Measurements from ENCODE around the gene PGBD1.

- TF ChIP-seq, protein P1, sequence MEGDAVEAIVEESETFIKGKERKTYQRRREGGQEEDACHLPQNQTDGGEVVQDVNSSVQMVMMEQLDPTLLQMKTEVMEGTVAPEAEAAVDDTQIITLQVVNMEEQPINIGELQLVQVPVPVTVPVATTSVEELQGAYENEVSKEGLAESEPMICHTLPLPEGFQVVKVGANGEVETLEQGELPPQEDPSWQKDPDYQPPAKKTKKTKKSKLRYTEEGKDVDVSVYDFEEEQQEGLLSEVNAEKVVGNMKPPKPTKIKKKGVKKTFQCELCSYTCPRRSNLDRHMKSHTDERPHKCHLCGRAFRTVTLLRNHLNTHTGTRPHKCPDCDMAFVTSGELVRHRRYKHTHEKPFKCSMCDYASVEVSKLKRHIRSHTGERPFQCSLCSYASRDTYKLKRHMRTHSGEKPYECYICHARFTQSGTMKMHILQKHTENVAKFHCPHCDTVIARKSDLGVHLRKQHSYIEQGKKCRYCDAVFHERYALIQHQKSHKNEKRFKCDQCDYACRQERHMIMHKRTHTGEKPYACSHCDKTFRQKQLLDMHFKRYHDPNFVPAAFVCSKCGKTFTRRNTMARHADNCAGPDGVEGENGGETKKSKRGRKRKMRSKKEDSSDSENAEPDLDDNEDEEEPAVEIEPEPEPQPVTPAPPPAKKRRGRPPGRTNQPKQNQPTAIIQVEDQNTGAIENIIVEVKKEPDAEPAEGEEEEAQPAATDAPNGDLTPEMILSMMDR (IDR thresholded peaks at IDR 0.05 in 2 of 3, conservative IDR thresholded peaks at IDR 0.05 in 1 of 3; ENCODE audit: control insufficient read depth in 2 of 3, extremely low read depth in 1 of 3, insufficient read depth in 1 of 3, low read depth in 3 of 3, low read length in 3 of 3): no peak
- no peak for TF ChIP-seq POLR2AphosphoS2 (IDR thresholded peaks at IDR 0.05; ENCODE audit: low read depth, low read length)
- TF ChIP-seq GABPA (IDR thresholded peaks at IDR 0.05; ENCODE audit: low read depth): no peak
- no peak for TF ChIP-seq MXI1 (IDR thresholded peaks at IDR 0.05; ENCODE audit: low read depth, low read length)
- TF ChIP-seq MYC (IDR thresholded peaks at IDR 0.05; ENCODE audit: insufficient read depth, insufficient read length, insufficient replicate concordance, low read length, severe bottlenecking): no peak
- no peak for TF ChIP-seq BCL3 (IDR thresholded peaks at IDR 0.05; ENCODE audit: borderline replicate concordance, insufficient read depth, low read depth, low read length, poor library complexity, severe bottlenecking)
- TF ChIP-seq, protein P2, sequence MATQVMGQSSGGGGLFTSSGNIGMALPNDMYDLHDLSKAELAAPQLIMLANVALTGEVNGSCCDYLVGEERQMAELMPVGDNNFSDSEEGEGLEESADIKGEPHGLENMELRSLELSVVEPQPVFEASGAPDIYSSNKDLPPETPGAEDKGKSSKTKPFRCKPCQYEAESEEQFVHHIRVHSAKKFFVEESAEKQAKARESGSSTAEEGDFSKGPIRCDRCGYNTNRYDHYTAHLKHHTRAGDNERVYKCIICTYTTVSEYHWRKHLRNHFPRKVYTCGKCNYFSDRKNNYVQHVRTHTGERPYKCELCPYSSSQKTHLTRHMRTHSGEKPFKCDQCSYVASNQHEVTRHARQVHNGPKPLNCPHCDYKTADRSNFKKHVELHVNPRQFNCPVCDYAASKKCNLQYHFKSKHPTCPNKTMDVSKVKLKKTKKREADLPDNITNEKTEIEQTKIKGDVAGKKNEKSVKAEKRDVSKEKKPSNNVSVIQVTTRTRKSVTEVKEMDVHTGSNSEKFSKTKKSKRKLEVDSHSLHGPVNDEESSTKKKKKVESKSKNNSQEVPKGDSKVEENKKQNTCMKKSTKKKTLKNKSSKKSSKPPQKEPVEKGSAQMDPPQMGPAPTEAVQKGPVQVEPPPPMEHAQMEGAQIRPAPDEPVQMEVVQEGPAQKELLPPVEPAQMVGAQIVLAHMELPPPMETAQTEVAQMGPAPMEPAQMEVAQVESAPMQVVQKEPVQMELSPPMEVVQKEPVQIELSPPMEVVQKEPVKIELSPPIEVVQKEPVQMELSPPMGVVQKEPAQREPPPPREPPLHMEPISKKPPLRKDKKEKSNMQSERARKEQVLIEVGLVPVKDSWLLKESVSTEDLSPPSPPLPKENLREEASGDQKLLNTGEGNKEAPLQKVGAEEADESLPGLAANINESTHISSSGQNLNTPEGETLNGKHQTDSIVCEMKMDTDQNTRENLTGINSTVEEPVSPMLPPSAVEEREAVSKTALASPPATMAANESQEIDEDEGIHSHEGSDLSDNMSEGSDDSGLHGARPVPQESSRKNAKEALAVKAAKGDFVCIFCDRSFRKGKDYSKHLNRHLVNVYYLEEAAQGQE (IDR thresholded peaks at IDR 0.05; ENCODE audit: low read depth, low read length): no peak
- TF ChIP-seq POLR2A (IDR thresholded peaks at IDR 0.05; ENCODE audit: low read depth, low read length): no peak
- TF ChIP-seq RAD21 (IDR thresholded peaks at IDR 0.05; ENCODE audit: insufficient read depth, low read depth, low read length): no peak
- TF ChIP-seq, protein P3, sequence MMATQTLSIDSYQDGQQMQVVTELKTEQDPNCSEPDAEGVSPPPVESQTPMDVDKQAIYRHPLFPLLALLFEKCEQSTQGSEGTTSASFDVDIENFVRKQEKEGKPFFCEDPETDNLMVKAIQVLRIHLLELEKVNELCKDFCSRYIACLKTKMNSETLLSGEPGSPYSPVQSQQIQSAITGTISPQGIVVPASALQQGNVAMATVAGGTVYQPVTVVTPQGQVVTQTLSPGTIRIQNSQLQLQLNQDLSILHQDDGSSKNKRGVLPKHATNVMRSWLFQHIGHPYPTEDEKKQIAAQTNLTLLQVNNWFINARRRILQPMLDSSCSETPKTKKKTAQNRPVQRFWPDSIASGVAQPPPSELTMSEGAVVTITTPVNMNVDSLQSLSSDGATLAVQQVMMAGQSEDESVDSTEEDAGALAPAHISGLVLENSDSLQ (IDR thresholded peaks at IDR 0.05): no peak
- no peak for TF ChIP-seq EZH2 (IDR thresholded peaks at IDR 0.05; ENCODE audit: borderline replicate concordance, control insufficient read depth, low read depth, low read length)
- TF ChIP-seq SUPT20H (IDR thresholded peaks at IDR 0.05; ENCODE audit: borderline replicate concordance, control insufficient read depth, low read depth, low read length): no peak
- no peak for TF ChIP-seq BRCA1 (IDR thresholded peaks at IDR 0.05; ENCODE audit: low read depth, low read length)
These were observed 51.7 kb downstream of the PGBD1 start for GRCh38 chr6:28333047-28333446.
